ENCODE results near the gene AP4S1. TPM values are rescaled to one million over a fixed set of nuclear protein-coding genes. Genes with fewer than 3 reads are reported as not detected.
A peak's percentile ranks its signal among the peaks of the same experiment; 100 is the strongest.
"Not testable (repeated sequence)": the region's sequence is repeated elsewhere in the genome, so short reads cannot be mapped to it uniquely, and the experiment has no call there.

The AP4S1 gene
- total RNA-seq, 1 experiment from 2014 or later, result 3.3 TPM

- H3K4me1 ChIP-seq (ENCODE audit: control insufficient read depth, insufficient read depth, low read length), result no peaks in the 10 kb centered on the region
- TF ChIP-seq CTCF (IDR thresholded peaks at IDR 0.05) (0 out of 2 replicates have a peak, but pooled peaks have one; percentile 15), SIN3A (IDR thresholded peaks at IDR 0.05; ENCODE audit: borderline replicate concordance, insufficient read depth, low read depth, low read length) (no peak)
- TF ChIP-seq, protein P1, sequence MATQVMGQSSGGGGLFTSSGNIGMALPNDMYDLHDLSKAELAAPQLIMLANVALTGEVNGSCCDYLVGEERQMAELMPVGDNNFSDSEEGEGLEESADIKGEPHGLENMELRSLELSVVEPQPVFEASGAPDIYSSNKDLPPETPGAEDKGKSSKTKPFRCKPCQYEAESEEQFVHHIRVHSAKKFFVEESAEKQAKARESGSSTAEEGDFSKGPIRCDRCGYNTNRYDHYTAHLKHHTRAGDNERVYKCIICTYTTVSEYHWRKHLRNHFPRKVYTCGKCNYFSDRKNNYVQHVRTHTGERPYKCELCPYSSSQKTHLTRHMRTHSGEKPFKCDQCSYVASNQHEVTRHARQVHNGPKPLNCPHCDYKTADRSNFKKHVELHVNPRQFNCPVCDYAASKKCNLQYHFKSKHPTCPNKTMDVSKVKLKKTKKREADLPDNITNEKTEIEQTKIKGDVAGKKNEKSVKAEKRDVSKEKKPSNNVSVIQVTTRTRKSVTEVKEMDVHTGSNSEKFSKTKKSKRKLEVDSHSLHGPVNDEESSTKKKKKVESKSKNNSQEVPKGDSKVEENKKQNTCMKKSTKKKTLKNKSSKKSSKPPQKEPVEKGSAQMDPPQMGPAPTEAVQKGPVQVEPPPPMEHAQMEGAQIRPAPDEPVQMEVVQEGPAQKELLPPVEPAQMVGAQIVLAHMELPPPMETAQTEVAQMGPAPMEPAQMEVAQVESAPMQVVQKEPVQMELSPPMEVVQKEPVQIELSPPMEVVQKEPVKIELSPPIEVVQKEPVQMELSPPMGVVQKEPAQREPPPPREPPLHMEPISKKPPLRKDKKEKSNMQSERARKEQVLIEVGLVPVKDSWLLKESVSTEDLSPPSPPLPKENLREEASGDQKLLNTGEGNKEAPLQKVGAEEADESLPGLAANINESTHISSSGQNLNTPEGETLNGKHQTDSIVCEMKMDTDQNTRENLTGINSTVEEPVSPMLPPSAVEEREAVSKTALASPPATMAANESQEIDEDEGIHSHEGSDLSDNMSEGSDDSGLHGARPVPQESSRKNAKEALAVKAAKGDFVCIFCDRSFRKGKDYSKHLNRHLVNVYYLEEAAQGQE (IDR thresholded peaks at IDR 0.05; ENCODE audit: insufficient read depth in 1 of 2, low read depth in 2 of 2, low read length in 1 of 2), result no peak
- H3K4me3 ChIP-seq (ENCODE audit: low read depth in 2 of 2, low read length in 2 of 2), result no peak overlapping the region
- no peak for DNase-seq (ENCODE audit: low read depth, low spot score)
- in situ Hi-C loops (cut with HindIII; ENCODE audit: low pct_unique_long_range_greater_than_20kb, low sequenced_read_pairs) (no loop called here), intact Hi-C loops (cut with micrococcal nuclease; ENCODE audit: unreplicated experiment) (loop anchor here (5.0 kb wide), 1 partner anchor 102 kb away; no protein-coding TSS in a partner anchor)
- no peaks in the 10 kb centered on the region for H3K36me3 ChIP-seq (ENCODE audit: control insufficient read depth, insufficient read depth, low read length)
- H3K27ac ChIP-seq (ENCODE audit: low read length), result peak overlapping the region; percentile 54; the same call in 1 of the 2 replicates
- no peaks in the 10 kb centered on the region for H3K9me3 ChIP-seq (ENCODE audit: control insufficient read depth, insufficient read depth, low read depth, low read length)
- no TSS peak for BruUV-seq (replicated peaks)
- ChIA-PET CTCF (no interaction called here), POLR2A (no interaction called here)
- ATAC-seq, result no peak
- no peaks in the 10 kb centered on the region for H3K27me3 ChIP-seq (ENCODE audit: control insufficient read depth, insufficient read depth, low read length)
Measured at GRCh38 chr14:31084385-31084784, 58.9 kb downstream of the AP4S1 start.

- ChIA-PET POLR2A (no interaction called here), CTCF (no interaction called here)
- Histone ChIP-seq H3K4me1 (ENCODE audit: control insufficient read depth, insufficient read depth, low read length) (no peaks in the 10 kb centered on the region), H3K9me3 (ENCODE audit: control insufficient read depth, insufficient read depth, low read depth, low read length) (no peaks in the 10 kb centered on the region), H3K27ac (ENCODE audit: low read length) (peak overlapping the region; percentile 7; the same call in 1 of the 2 replicates), H3K27me3 (ENCODE audit: control insufficient read depth, insufficient read depth, low read length) (no peaks in the 10 kb centered on the region), H3K4me3 (ENCODE audit: low read depth in 2 of 2, low read length in 2 of 2) (no peak overlapping the region), H3K36me3 (ENCODE audit: control insufficient read depth, insufficient read depth, low read length) (no peaks in the 10 kb centered on the region)
- DNase-seq (ENCODE audit: low read depth, low spot score) (no peak), ATAC-seq (no peak)
- intact Hi-C loops (cut with micrococcal nuclease; ENCODE audit: unreplicated experiment) (no loop called here), in situ Hi-C loops (cut with HindIII; ENCODE audit: low pct_unique_long_range_greater_than_20kb, low sequenced_read_pairs) (no loop called here)
- TF ChIP-seq POLR2AphosphoS5 (IDR thresholded peaks at IDR 0.05; ENCODE audit: low read depth, low read length) (no peak), TCF7L2 (IDR thresholded peaks at IDR 0.05; ENCODE audit: low read depth, low read length) (no peak), CTCF (IDR thresholded peaks at IDR 0.05) (no peak), SIN3A (IDR thresholded peaks at IDR 0.05; ENCODE audit: borderline replicate concordance, insufficient read depth, low read depth, low read length) (no peak)
- TF ChIP-seq, protein P1 (IDR thresholded peaks at IDR 0.05; ENCODE audit: insufficient read depth in 1 of 2, low read depth in 2 of 2, low read length in 1 of 2), result no peak
- no TSS peak for BruUV-seq (replicated peaks)
Measured at GRCh38 chr14:31085027-31085426, 59.6 kb downstream of the AP4S1 start.

DNA sequence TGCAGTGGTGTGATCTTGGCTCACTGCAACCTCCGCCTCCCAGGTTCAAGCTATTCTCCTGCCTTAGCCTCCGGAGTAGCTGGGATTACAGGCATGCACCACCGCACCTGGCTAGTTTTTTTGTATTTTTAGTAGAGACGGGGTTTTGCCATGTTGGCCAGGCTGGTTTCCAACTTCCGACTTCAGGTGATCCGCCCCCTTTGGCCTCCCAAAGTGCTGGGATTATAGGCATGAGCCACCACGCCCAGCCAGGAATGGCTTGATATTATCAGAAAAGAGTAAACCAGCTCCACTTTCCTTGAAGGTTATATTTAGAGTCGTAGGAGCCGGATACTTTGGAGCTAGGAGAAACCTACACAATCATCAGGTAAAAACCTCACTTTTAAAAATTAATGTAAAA, 61.0 kb downstream of the AP4S1 start:
- BruUV-seq (replicated peaks); H3K27me3 ChIP-seq (ENCODE audit: control insufficient read depth, insufficient read depth, low read length); ATAC-seq; in situ Hi-C loops (cut with HindIII; ENCODE audit: low pct_unique_long_range_greater_than_20kb, low sequenced_read_pairs); DNase-seq (ENCODE audit: low read depth, low spot score); CTCF ChIA-PET; H3K9me3 ChIP-seq (ENCODE audit: control insufficient read depth, insufficient read depth, low read depth, low read length); H3K36me3 ChIP-seq (ENCODE audit: control insufficient read depth, insufficient read depth, low read length); intact Hi-C loops (cut with micrococcal nuclease; ENCODE audit: unreplicated experiment); H3K4me3 ChIP-seq (ENCODE audit: low read depth in 2 of 2, low read length in 2 of 2); H3K27ac ChIP-seq (ENCODE audit: low read length); H3K4me1 ChIP-seq (ENCODE audit: control insufficient read depth, insufficient read depth, low read length): not testable (repeated sequence)
- POLR2A ChIA-PET, result interaction anchor here (0.6 kb wide), 1 partner anchor 82 kb away, joined by 4 read pairs; no protein-coding TSS in a partner anchor

Data from Panc1 (cell line).